PC-9 (cell line): Measurements from ENCODE around the gene CCDC194. TPM values are rescaled to one million over a fixed set of nuclear protein-coding genes. Genes with fewer than 3 reads are reported as not detected.

ENCODE experiments used
- BruUV-seq: library from RNA; stranded (reverse); fragments of 400-500 nt; replicated peaks from 2 replicates; lab custom pipeline; 2021; lab: Mats Ljungman, UMichigan
- CTCF ChIA-PET: fragments of 300-600 bp; sonication (Branson Sonifier 250); formaldehyde crosslinking; loops from one replicate; lab custom pipeline; 2022; ENCODE audit warnings: antibody characterized with exemption; lab: Charles Lee
- POLR2A ChIA-PET: fragments of 300-600 bp; sonication (Branson Sonifier 250); formaldehyde crosslinking; loops from one replicate; lab custom pipeline; 2022; ENCODE audit warnings: antibody characterized with exemption; ENCODE audit not compliant: unreplicated experiment; lab: Charles Lee
- DNase-seq, 2 experiments: peaks; one replicate each; pipeline versions ENCODE4 v3.0.0 to v3.0.0-alpha.2; 2015 to 2022; ENCODE audit warnings: mixed read lengths in 1 of 2
- H2AFZ ChIP-seq: fragments of 200-600 bp; sonication (generic); 2 replicates; pipeline ENCODE4 v1.8.1; 2017; ENCODE audit warnings: antibody characterized with exemption
- H3F3A ChIP-seq: fragments of 200-600 bp; sonication (generic); 2 replicates; pipeline ENCODE4 v1.8.1; 2017; ENCODE audit warnings: antibody characterized with exemption, mild to moderate bottlenecking, low read depth; ENCODE audit not compliant: insufficient read depth
- H3K27ac ChIP-seq: fragments of 200-600 bp; sonication (generic); 2 replicates; pipeline ENCODE4 v1.6.1; 2016; ENCODE audit warnings: mixed run types
- H3K27me3 ChIP-seq: fragments of 200-600 bp; sonication (generic); 2 replicates; pipeline ENCODE4 v1.6.1; 2016; ENCODE audit warnings: low read depth, mixed run types; ENCODE audit not compliant: insufficient read depth
- H3K36me3 ChIP-seq: fragments of 200-600 bp; sonication (generic); 2 replicates; pipeline ENCODE4 v1.6.1; 2016; ENCODE audit warnings: low read depth, mixed run types
- H3K4me1 ChIP-seq: fragments of 200-600 bp; sonication (generic); replicated peaks from 2 replicates; pipeline ENCODE4 v1.6.1; 2016; ENCODE audit warnings: mixed run types; ENCODE audit not compliant: insufficient read depth
- H3K4me2 ChIP-seq: fragments of 200-600 bp; sonication (generic); 2 replicates; pipeline ENCODE4 v1.6.1; 2017; ENCODE audit warnings: mixed run types
- H3K4me3 ChIP-seq: fragments of 200-600 bp; sonication (generic); 2 replicates; pipeline ENCODE4 v1.6.1; 2016; ENCODE audit warnings: mixed run types
- H3K79me2 ChIP-seq: fragments of 200-600 bp; sonication (generic); 2 replicates; pipeline ENCODE4 v1.6.1; 2017; ENCODE audit warnings: low read depth, mixed run types
- H3K9me2 ChIP-seq: fragments of 200-600 bp; sonication (generic); 2 replicates; pipeline ENCODE4 v1.8.1; 2017; ENCODE audit warnings: mild to moderate bottlenecking; ENCODE audit not compliant: insufficient read depth
- H3K9me3 ChIP-seq: fragments of 200-600 bp; sonication (generic); 2 replicates; pipeline ENCODE4 v1.8.1; 2016; ENCODE audit warnings: low read depth; ENCODE audit not compliant: insufficient read depth
- H4K20me1 ChIP-seq: fragments of 200-600 bp; sonication (generic); 2 replicates; pipeline ENCODE4 v1.8.1; 2017; ENCODE audit not compliant: insufficient read depth
- EZH2 ChIP-seq: fragments of 200-600 bp; sonication (generic); IDR thresholded peaks from 2 replicates; pipeline ENCODE4 v1.8.0; 2017; ENCODE audit warnings: antibody characterized with exemption, low read depth
- intact Hi-C: fragments of 100-400 bp; cut with micrococcal nuclease; formaldehyde crosslinking; loops from one replicate; pipeline ENCODE4 v1.10.0; 2022; ENCODE audit not compliant: unreplicated experiment
- total RNA-seq: library from RNA; stranded (reverse); gene quantifications from 2 replicates; pipeline ENCODE4 v1.2.3, GENCODE V29; 2021
- TF ChIP-seq, protein P1 (sequence below): fragments of 200-600 bp; sonication (generic); conservative IDR thresholded peaks from 2 replicates; pipeline ENCODE4 v1.6.1; 2017; ENCODE audit warnings: mixed run types, antibody characterized with exemption, mild to moderate bottlenecking, moderate library complexity

The CCDC194 gene
- total RNA-seq, 1 experiment from 2014 or later, result not detected

DNA sequence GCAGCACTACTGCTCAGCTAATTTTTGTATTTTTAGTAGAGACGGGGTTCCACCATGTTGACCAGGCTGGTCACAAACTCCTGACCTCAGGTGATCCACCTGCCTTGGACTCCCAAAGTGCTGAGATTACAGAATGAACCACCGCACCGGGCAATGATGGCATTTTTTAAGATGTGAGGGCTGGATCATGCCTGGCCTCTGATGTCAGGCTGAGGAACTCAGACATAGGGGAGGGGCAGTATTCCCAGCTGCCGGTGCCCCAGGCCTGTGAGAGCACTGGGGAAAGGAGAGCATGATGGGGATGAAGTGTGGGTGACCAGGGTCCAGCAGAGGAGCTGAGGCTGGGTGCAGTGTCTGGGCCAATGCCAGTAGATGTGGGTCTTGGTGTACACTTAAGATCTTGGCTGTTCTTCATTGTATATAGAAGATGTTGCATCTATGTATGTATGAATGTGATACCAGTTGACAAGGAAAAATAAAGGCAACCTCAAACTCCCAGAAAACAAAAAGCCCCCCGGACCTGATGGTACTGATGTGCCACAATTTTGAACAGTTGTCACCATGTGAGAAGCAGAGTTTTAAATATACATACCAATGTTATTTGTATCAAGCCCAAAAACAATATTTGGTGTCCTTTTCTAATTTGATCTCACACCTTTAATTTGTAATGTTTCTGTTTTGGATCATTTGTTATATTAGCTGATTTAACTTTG is 13.4 kb downstream of the CCDC194 start:
- no peaks in the 10 kb centered on the region for H4K20me1 ChIP-seq
- H3K4me2 ChIP-seq, result no peak overlapping the region
- TF ChIP-seq EZH2, result no peak
- TF ChIP-seq, protein P1, sequence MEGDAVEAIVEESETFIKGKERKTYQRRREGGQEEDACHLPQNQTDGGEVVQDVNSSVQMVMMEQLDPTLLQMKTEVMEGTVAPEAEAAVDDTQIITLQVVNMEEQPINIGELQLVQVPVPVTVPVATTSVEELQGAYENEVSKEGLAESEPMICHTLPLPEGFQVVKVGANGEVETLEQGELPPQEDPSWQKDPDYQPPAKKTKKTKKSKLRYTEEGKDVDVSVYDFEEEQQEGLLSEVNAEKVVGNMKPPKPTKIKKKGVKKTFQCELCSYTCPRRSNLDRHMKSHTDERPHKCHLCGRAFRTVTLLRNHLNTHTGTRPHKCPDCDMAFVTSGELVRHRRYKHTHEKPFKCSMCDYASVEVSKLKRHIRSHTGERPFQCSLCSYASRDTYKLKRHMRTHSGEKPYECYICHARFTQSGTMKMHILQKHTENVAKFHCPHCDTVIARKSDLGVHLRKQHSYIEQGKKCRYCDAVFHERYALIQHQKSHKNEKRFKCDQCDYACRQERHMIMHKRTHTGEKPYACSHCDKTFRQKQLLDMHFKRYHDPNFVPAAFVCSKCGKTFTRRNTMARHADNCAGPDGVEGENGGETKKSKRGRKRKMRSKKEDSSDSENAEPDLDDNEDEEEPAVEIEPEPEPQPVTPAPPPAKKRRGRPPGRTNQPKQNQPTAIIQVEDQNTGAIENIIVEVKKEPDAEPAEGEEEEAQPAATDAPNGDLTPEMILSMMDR, result no peak
- intact Hi-C loops, result loop anchor here (1.0 kb wide), 1 partner anchor 32 kb away; no protein-coding TSS in a partner anchor
- no TSS peak for BruUV-seq
- no peak overlapping the region for H3K27ac ChIP-seq
- H3K9me2 ChIP-seq, result no peaks in the 10 kb centered on the region
- H3F3A ChIP-seq, result peaks cover 17% of the 10 kb centered on the region; the same call in 1 of the 2 replicates
- no peaks in the 10 kb centered on the region for H3K79me2 ChIP-seq
- ChIA-PET CTCF (interaction anchor here (0.6 kb wide), 1 partner anchor 63 kb away, joined by 3 read pairs; no protein-coding TSS in a partner anchor), POLR2A (interaction anchor here (0.7 kb wide), 1 partner anchor 720 kb away, joined by 29 read pairs; no protein-coding TSS in a partner anchor)
- no peak overlapping the region for H2AFZ ChIP-seq
- no peak for DNase-seq
- H3K9me3 ChIP-seq, result no peaks in the 10 kb centered on the region
- H3K4me1 ChIP-seq, result peaks cover 9% of the 10 kb centered on the region
- no peaks in the 10 kb centered on the region for H3K36me3 ChIP-seq
- peaks cover 7% of the 10 kb centered on the region; the same call in 1 of the 2 replicates for H3K27me3 ChIP-seq
- H3K4me3 ChIP-seq, result no peak overlapping the region

DNA sequence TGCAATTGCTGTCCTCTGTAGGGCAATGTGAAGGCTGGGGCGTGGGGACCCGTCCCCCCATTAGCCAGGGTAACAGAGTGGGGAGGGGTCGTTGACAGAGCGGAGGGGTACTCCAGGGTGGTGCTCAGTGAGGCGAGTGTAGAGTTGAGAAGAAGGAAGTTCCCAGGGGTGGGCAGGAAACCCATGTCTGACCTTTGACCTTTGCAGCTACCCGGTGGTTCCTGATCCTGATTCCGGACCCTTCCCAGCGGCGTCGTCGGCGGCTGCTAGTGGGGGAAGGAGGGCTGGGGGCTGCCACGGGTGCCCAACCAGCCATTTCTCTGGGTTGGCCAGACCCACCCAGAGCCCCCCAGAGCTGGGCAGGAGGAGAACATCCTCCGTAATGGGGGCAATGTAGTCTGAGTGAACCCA is 14.8 kb downstream of the CCDC194 start:
- H3K4me1 ChIP-seq, result peaks cover 9% of the 10 kb centered on the region
- BruUV-seq, result no TSS peak

DNA sequence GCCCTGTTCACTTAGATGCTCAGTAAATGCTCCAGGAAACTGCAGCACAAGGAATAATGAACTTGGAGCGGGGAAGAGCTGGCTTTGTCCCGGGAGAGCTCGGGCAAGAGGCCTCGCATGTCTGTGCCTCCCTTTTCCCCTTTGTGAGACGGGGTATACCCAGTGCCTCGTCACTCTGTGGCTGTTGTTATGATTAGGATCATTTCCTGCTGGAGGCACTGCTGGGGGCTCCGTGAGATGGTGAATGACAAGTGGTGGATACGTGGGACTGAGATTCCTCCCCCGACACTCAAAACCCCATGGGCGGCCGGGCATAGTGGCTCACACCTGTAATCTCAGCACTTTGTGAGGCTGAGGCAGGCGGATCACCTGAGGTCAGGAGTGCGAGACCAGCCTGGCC is 15.7 kb downstream of the CCDC194 start:
- Histone ChIP-seq H3K9me3 (no peaks in the 10 kb centered on the region), H3K4me1 (peaks cover 9% of the 10 kb centered on the region), H3K79me2 (no peaks in the 10 kb centered on the region), H3K36me3 (no peaks in the 10 kb centered on the region), H3K4me3 (no peak overlapping the region), H3K27ac (no peak overlapping the region), H3K27me3 (peaks cover 7% of the 10 kb centered on the region; the same call in 1 of the 2 replicates), H3K9me2 (no peaks in the 10 kb centered on the region), H2AFZ (no peak overlapping the region), H3F3A (peaks cover 10% of the 10 kb centered on the region; the same call in 1 of the 2 replicates), H3K4me2 (no peak overlapping the region), H4K20me1 (no peaks in the 10 kb centered on the region)
- ChIA-PET CTCF (interaction anchor here (0.6 kb wide), 2 partner anchors 14 to 116 kb away, joined by 3 to 4 read pairs; no protein-coding TSS in a partner anchor), POLR2A (no interaction called here)
- no TSS peak for BruUV-seq
- intact Hi-C loops, result no loop called here
- no peak for TF ChIP-seq EZH2
- TF ChIP-seq, protein P1, result no peak
- DNase-seq, result no peak

More for the DNA sequence above, 14.8 kb downstream of the CCDC194 start:
- POLR2A ChIA-PET, result no interaction called here
- Histone ChIP-seq H4K20me1 (no peaks in the 10 kb centered on the region), H3K79me2 (no peaks in the 10 kb centered on the region), H2AFZ (no peak overlapping the region), H3F3A (peaks cover 17% of the 10 kb centered on the region; the same call in 1 of the 2 replicates), H3K27me3 (peaks cover 7% of the 10 kb centered on the region; the same call in 1 of the 2 replicates), H3K36me3 (no peaks in the 10 kb centered on the region), H3K27ac (no peak overlapping the region), H3K4me3 (no peak overlapping the region), H3K4me2 (no peak overlapping the region), H3K9me2 (no peaks in the 10 kb centered on the region), H3K9me3 (no peaks in the 10 kb centered on the region)
- CTCF ChIA-PET, result interaction anchor here (0.6 kb wide), 1 partner anchor 115 kb away, joined by 3 read pairs; no protein-coding TSS in a partner anchor
- DNase-seq, result no peak
- intact Hi-C loops, result no loop called here
- TF ChIP-seq, protein P1, result no peak
- no peak for TF ChIP-seq EZH2
